Loucy (cell line): Measurements from ENCODE around the gene CXCL17.

Experiments used
- H2AFZ ChIP-seq: fragments of 200-600 bp; sonication (generic); 2 replicates; pipeline ENCODE4 v1.6.0; 2016; ENCODE audit warnings: antibody characterized with exemption, mild to moderate bottlenecking, low read length, moderate library complexity
- H3F3A ChIP-seq: fragments of 200-600 bp; 2 replicates; pipeline ENCODE4 v1.6.0; 2016; ENCODE audit warnings: antibody characterized with exemption, low read depth, mild to moderate bottlenecking
- H3K27me3 ChIP-seq: fragments of 200-600 bp; sonication (generic); 2 replicates; pipeline ENCODE4 v1.6.1; 2014; ENCODE audit warnings: low read length, mild to moderate bottlenecking; ENCODE audit not compliant: insufficient read depth, poor library complexity, severe bottlenecking
- H3K36me3 ChIP-seq: fragments of 200-600 bp; sonication (generic); 2 replicates; pipeline ENCODE4 v1.6.1; 2016; ENCODE audit warnings: low read length; ENCODE audit not compliant: insufficient read depth
- H3K4me1 ChIP-seq: fragments of 200-600 bp; sonication (generic); 2 replicates; pipeline ENCODE4 v1.5.1; 2014; ENCODE audit warnings: low read length, mild to moderate bottlenecking; ENCODE audit not compliant: insufficient read depth, poor library complexity, severe bottlenecking
- H3K4me2 ChIP-seq: fragments of 200-600 bp; sonication (generic); 2 replicates; pipeline ENCODE4 v1.6.0; 2014; ENCODE audit warnings: antibody characterized with exemption, low read length, low read depth, mild to moderate bottlenecking; ENCODE audit not compliant: poor library complexity, severe bottlenecking
- H3K4me3 ChIP-seq: fragments of 200-600 bp; sonication (generic); 2 replicates; pipeline ENCODE4 v1.5.1; 2014; ENCODE audit warnings: low read length, mild to moderate bottlenecking, mixed read lengths; ENCODE audit not compliant: poor library complexity, severe bottlenecking
- H3K79me2 ChIP-seq: fragments of 200-600 bp; sonication (generic); 2 replicates; pipeline ENCODE4 v1.6.1; 2014; ENCODE audit warnings: low read length; ENCODE audit not compliant: insufficient read depth
- H3K9ac ChIP-seq: fragments of 200-600 bp; sonication (generic); 2 replicates; pipeline ENCODE4 v1.6.0; 2014; ENCODE audit warnings: mild to moderate bottlenecking, low read depth, low read length, moderate library complexity; ENCODE audit not compliant: poor library complexity, severe bottlenecking
- H3K9me2 ChIP-seq: fragments of 200-600 bp; sonication (generic); replicated peaks from 2 replicates; pipeline ENCODE4 v1.6.1; 2016; ENCODE audit warnings: low read depth, low read length, mixed read lengths
- H3K9me3 ChIP-seq: fragments of 200-600 bp; sonication (generic); 2 replicates; pipeline ENCODE4 v1.6.1; 2014; ENCODE audit warnings: mild to moderate bottlenecking, antibody characterized with exemption, low read length, low read depth; ENCODE audit not compliant: insufficient read depth
- H4K20me1 ChIP-seq: fragments of 200-600 bp; sonication (generic); 2 replicates; pipeline ENCODE4 v1.6.0; 2014; ENCODE audit warnings: antibody characterized with exemption, low read length, mild to moderate bottlenecking; ENCODE audit not compliant: insufficient read depth, poor library complexity, severe bottlenecking
- CTCF ChIP-seq: fragments of 200-600 bp; sonication (generic); conservative IDR thresholded peaks from 2 replicates; pipeline ENCODE4 v1.5.1; 2014; ENCODE audit warnings: mild to moderate bottlenecking, antibody characterized with exemption, low read length
- EZH2phosphoT487 ChIP-seq: fragments of 200-600 bp; IDR thresholded peaks from 2 replicates; pipeline ENCODE4 v1.6.1; 2018; ENCODE audit warnings: antibody characterized with exemption, mild to moderate bottlenecking, moderate library complexity, borderline replicate concordance

CXCL17 gene

GRCh38 chr19:42421591-42422031 lies 21.1 kb downstream of the CXCL17 start:
- Histone ChIP-seq H3K79me2 (peaks cover 16% of the 10 kb centered on the region; the same call in 1 of the 2 replicates), H3K9ac (peak overlapping the region; percentile 73)

GRCh38 chr19:42421101-42421500 lies 21.6 kb downstream of the CXCL17 start:
- Histone ChIP-seq H3K4me3 (peak overlapping the region; percentile 74), H3K9me3 (no peaks in the 10 kb centered on the region), H4K20me1 (peaks cover 22% of the 10 kb centered on the region), H3K9me2 (no peaks in the 10 kb centered on the region), H3F3A (no peaks in the 10 kb centered on the region), H3K36me3 (no peaks in the 10 kb centered on the region), H3K9ac (peak overlapping the region; percentile 73), H3K27me3 (no peaks in the 10 kb centered on the region), H3K79me2 (peaks cover 16% of the 10 kb centered on the region; the same call in 1 of the 2 replicates), H3K4me1 (peaks cover 33% of the 10 kb centered on the region), H3K4me2 (peak overlapping the region; percentile 93), H2AFZ (no peak overlapping the region)
- no peak for TF ChIP-seq EZH2phosphoT487
- TF ChIP-seq CTCF, result no peak

More at GRCh38 chr19:42421591-42422031, 21.1 kb downstream of the CXCL17 start:
- peaks cover 33% of the 10 kb centered on the region for H3K4me1 ChIP-seq
- peak overlapping the region; percentile 74 for H3K4me3 ChIP-seq
- H3K9me2 ChIP-seq, result no peaks in the 10 kb centered on the region
- H3K36me3 ChIP-seq, result no peaks in the 10 kb centered on the region
- no peaks in the 10 kb centered on the region for H3F3A ChIP-seq
- H4K20me1 ChIP-seq, result peaks cover 22% of the 10 kb centered on the region
- H3K9me3 ChIP-seq, result no peaks in the 10 kb centered on the region
- no peak overlapping the region for H2AFZ ChIP-seq
- no peak for TF ChIP-seq CTCF
- TF ChIP-seq EZH2phosphoT487, result no peak
- no peaks in the 10 kb centered on the region for H3K27me3 ChIP-seq
- H3K4me2 ChIP-seq, result peak overlapping the region; percentile 93

GRCh38 chr19:42420055-42420544 lies 22.6 kb downstream of the CXCL17 start:
- Histone ChIP-seq H3K4me3 (no peak overlapping the region), H2AFZ (no peak overlapping the region), H4K20me1 (peaks cover 22% of the 10 kb centered on the region), H3K79me2 (peaks cover 16% of the 10 kb centered on the region; the same call in 1 of the 2 replicates), H3K4me2 (peak overlapping the region; percentile 93), H3K36me3 (no peaks in the 10 kb centered on the region), H3K27me3 (no peaks in the 10 kb centered on the region), H3F3A (no peaks in the 10 kb centered on the region), H3K9me2 (no peaks in the 10 kb centered on the region), H3K4me1 (peaks cover 33% of the 10 kb centered on the region), H3K9ac (no peak overlapping the region), H3K9me3 (no peaks in the 10 kb centered on the region)
- TF ChIP-seq EZH2phosphoT487, result no peak
- peak; percentile 98 for TF ChIP-seq CTCF
